Osteoblast (primary cell): ENCODE measurements around the gene PNPLA5. TPM values are rescaled to one million over a fixed set of nuclear protein-coding genes. Genes with fewer than 3 reads are reported as not detected.

Source experiments
- DNase-seq: peaks from one replicate; pipeline ENCODE4 v3.0.0; 2011; ENCODE audit warnings: low spot score, mixed read lengths; ENCODE audit not compliant: insufficient read length; ENCODE audit errors: missing footprints
- H2AFZ ChIP-seq: 2 replicates; pipeline ENCODE4 v1.6.0; 2011; ENCODE audit warnings: mild to moderate bottlenecking, low read length
- H3K27ac ChIP-seq: 2 replicates; pipeline ENCODE4 v1.5.1; 2011; ENCODE audit warnings: mild to moderate bottlenecking, low read depth, low read length, moderate library complexity
- H3K27me3 ChIP-seq: 2 replicates; pipeline ENCODE4 v1.6.0; 2012; ENCODE audit warnings: mild to moderate bottlenecking, control low read depth, inconsistent platforms, low read length, moderate library complexity; ENCODE audit not compliant: insufficient read depth
- H3K36me3 ChIP-seq: 2 replicates; pipeline ENCODE4 v1.5.1; 2011; ENCODE audit warnings: mild to moderate bottlenecking, low read length, control low read depth, moderate library complexity; ENCODE audit not compliant: insufficient read depth
- H3K4me1 ChIP-seq: 2 replicates; pipeline ENCODE4 v1.5.1; 2011; ENCODE audit warnings: mild to moderate bottlenecking, low read length, control low read depth, moderate library complexity; ENCODE audit not compliant: insufficient read depth
- H3K4me2 ChIP-seq: 2 replicates; pipeline ENCODE4 v1.6.0; 2011; ENCODE audit warnings: mild to moderate bottlenecking, low read length; ENCODE audit not compliant: insufficient read depth
- H3K4me3 ChIP-seq: fragments of 200-600 bp; sonication (generic); 3 replicates; pipeline ENCODE4 v1.5.1; 2012; ENCODE audit warnings: mild to moderate bottlenecking, low read length, inconsistent platforms; ENCODE audit not compliant: insufficient read depth
- H3K79me2 ChIP-seq: 2 replicates; pipeline ENCODE4 v1.6.0; 2012; ENCODE audit warnings: mild to moderate bottlenecking, low read length, control low read depth, inconsistent platforms; ENCODE audit not compliant: insufficient read depth
- H3K9me3 ChIP-seq: 2 replicates; pipeline ENCODE4 v1.5.1; 2011; ENCODE audit warnings: low read depth, low read length, control low read depth
- H4K20me1 ChIP-seq: 2 replicates; pipeline ENCODE4 v1.6.0; 2012; ENCODE audit warnings: mild to moderate bottlenecking, low read length, control low read depth; ENCODE audit not compliant: insufficient read depth
- total RNA-seq: library from RNA; depleted of rRNA; stranded (reverse); fragments of >200 nt; gene quantifications from 2 replicates; pipeline ENCODE4 v1.2.3, GENCODE V29; 2012
- TF ChIP-seq, protein P1 (sequence below): IDR thresholded peaks from 2 replicates; pipeline ENCODE4 v1.5.1; 2011; ENCODE audit warnings: mild to moderate bottlenecking, low read depth, low read length, moderate library complexity; ENCODE audit errors: extremely low read depth

PNPLA5 gene
- total RNA-seq, 1 donor, result not detected

DNA sequence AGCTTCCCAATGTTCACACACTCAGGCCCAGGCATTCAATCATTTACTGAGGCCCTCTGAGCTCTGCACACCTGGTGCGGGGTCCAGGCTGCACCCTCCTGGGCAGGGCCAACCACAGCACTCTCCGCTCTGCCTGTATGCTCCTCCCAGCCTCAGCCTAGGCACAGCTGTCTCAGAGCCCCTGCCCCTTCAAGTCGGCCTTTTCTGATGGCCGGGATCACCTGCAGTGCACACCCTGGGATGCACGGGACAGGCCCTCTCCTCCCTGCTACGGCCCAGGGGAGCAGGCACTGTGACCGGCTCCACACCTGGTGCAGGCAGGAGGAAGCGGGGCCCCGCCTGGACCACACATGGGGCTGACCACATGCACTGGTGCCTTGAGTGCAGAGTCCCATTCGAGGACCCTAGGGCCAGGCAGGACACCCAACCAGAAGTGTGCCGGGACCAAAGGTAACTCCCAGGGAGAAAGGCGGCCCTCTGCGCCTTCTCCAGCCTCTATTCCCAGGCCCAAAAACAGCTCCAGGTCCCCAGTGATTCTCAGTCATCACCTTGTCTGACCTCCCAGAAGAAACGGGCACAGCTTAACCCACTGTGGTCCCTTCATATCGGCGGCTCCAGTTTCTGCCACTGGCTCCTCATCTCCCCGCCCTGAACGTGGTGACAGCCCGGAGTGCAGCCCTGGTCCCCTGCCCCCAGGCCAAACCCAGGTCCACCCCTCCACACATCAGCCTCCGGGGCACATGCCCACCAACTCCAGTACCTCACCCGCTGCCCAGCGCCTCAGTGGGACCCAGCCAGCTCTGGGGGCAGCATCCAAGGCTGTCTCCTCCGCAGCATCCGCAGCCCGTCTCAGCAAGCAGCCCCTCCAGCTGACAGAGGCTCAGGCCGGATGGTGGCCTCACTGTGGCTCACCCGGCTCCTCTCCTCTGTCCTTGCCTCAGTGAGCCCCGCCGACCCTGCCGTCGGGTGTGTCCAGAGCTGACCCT lies 47.0 kb downstream of the PNPLA5 start:
- no peak overlapping the region for H3K27ac ChIP-seq
- peaks cover 9% of the 10 kb centered on the region for H3K27me3 ChIP-seq
- H3K4me2 ChIP-seq, result no peak overlapping the region
- no peak overlapping the region for H3K4me3 ChIP-seq
- TF ChIP-seq, protein P1, sequence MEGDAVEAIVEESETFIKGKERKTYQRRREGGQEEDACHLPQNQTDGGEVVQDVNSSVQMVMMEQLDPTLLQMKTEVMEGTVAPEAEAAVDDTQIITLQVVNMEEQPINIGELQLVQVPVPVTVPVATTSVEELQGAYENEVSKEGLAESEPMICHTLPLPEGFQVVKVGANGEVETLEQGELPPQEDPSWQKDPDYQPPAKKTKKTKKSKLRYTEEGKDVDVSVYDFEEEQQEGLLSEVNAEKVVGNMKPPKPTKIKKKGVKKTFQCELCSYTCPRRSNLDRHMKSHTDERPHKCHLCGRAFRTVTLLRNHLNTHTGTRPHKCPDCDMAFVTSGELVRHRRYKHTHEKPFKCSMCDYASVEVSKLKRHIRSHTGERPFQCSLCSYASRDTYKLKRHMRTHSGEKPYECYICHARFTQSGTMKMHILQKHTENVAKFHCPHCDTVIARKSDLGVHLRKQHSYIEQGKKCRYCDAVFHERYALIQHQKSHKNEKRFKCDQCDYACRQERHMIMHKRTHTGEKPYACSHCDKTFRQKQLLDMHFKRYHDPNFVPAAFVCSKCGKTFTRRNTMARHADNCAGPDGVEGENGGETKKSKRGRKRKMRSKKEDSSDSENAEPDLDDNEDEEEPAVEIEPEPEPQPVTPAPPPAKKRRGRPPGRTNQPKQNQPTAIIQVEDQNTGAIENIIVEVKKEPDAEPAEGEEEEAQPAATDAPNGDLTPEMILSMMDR, result no peak
- DNase-seq, result peak; percentile 71
- H4K20me1 ChIP-seq, result no peaks in the 10 kb centered on the region
- no peak overlapping the region for H2AFZ ChIP-seq
- no peaks in the 10 kb centered on the region for H3K9me3 ChIP-seq
- no peaks in the 10 kb centered on the region for H3K79me2 ChIP-seq
- H3K36me3 ChIP-seq, result no peaks in the 10 kb centered on the region
- no peaks in the 10 kb centered on the region for H3K4me1 ChIP-seq

DNA sequence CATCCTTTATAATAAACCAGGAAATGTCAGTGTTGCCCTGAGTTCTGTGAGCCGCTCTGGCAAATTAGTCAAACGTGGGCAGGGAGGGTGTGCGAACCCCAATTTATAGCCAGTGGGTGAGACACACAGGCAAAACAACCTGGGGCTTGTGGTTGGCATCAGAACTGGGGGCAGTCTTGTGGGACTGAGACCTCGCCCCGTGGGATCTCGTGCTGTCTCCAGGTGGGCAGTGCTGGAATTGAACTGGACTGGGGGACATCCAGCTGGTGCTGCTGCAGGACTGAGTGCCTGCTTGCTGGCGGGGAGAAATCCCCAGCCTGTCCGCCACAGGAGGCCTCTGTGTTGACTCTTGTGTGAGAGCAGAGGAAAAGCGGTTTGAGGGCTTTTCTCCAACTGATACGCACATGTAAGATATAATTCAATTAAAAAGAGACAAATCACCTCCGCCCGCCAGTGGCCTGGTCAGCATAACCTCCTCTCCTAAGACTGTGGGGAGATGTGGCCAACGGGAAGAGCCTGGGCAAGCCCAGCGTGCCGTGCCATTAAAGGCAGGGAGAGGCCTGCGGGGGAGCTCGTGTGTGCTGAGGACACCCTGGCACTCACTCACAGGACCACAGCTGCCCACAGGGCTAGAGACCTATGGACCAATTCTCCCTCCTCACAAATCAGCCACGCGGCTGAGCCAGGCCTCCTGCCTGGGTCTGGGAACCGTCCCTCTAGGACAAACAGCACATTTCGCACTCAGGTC lies 47.9 kb downstream of the PNPLA5 start:
- H2AFZ ChIP-seq, result no peak overlapping the region
- no peak overlapping the region for H3K4me2 ChIP-seq
- no peaks in the 10 kb centered on the region for H3K9me3 ChIP-seq
- no peaks in the 10 kb centered on the region for H3K4me1 ChIP-seq
- no peaks in the 10 kb centered on the region for H3K79me2 ChIP-seq
- no peaks in the 10 kb centered on the region for H3K36me3 ChIP-seq
- no peaks in the 10 kb centered on the region for H4K20me1 ChIP-seq
- no peak overlapping the region for H3K27ac ChIP-seq
- TF ChIP-seq, protein P1, result no peak
- peaks cover under 1% of the 10 kb centered on the region for H3K27me3 ChIP-seq
- H3K4me3 ChIP-seq, result no peak overlapping the region
- no peak for DNase-seq

DNA sequence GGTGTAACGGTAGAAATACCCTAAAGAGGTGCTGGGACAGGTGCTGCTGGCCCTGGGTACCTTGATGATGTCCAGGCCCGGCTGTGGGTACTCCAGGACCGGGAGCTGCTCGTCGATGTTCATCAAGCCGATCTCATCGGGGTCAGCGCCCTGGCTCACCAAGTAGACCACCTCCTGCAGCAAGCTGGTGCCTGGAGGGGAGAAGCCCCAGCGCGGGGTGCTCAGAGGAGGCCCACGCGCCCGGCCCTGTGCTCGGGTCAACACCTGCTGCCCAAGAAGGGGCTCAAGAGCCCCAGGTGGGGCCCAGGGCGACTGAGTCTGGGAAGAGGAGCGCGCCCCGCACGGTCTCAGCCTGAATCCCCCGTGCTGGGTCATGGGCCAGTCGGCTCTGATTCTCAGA lies 50.1 kb downstream of the PNPLA5 start:
- H2AFZ ChIP-seq, result no peak overlapping the region
- peak; percentile 75 for DNase-seq

More for the DNA sequence above, 50.1 kb downstream of the PNPLA5 start:
- Histone ChIP-seq H3K79me2 (no peaks in the 10 kb centered on the region), H4K20me1 (no peaks in the 10 kb centered on the region), H3K9me3 (no peaks in the 10 kb centered on the region), H3K4me2 (no peak overlapping the region), H3K4me1 (no peaks in the 10 kb centered on the region), H3K27ac (no peak overlapping the region), H3K4me3 (no peak overlapping the region), H3K27me3 (no peaks in the 10 kb centered on the region), H3K36me3 (no peaks in the 10 kb centered on the region)
- TF ChIP-seq, protein P1, result no peak
